ENCODE data around the gene PIK3AP1.

- TF ChIP-seq, protein P1, sequence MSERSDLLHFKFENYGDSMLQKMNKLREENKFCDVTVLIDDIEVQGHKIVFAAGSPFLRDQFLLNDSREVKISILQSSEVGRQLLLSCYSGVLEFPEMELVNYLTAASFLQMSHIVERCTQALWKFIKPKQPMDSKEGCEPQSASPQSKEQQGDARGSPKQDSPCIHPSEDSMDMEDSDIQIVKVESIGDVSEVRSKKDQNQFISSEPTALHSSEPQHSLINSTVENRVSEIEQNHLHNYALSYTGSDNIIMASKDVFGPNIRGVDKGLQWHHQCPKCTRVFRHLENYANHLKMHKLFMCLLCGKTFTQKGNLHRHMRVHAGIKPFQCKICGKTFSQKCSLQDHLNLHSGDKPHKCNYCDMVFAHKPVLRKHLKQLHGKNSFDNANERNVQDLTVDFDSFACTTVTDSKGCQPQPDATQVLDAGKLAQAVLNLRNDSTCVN (CRISPR knock-in tag; IDR thresholded peaks at IDR 0.05; ENCODE audit: borderline replicate concordance): no peak
- TF ChIP-seq, protein P2, sequence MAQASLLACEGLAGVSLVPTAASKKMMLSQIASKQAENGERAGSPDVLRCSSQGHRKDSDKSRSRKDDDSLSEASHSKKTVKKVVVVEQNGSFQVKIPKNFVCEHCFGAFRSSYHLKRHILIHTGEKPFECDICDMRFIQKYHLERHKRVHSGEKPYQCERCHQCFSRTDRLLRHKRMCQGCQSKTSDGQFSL (CRISPR knock-in tag; IDR thresholded peaks at IDR 0.05): no peak
- TF ChIP-seq NFIC (IDR thresholded peaks at IDR 0.05; ENCODE audit: low read length): no peak
- no peak for TF ChIP-seq GLI4 (CRISPR knock-in tag; IDR thresholded peaks at IDR 0.05; ENCODE audit: borderline replicate concordance)
- no peak for TF ChIP-seq ZNF780A (CRISPR knock-in tag; IDR thresholded peaks at IDR 0.05)
- no peak for TF ChIP-seq YY1 (IDR thresholded peaks at IDR 0.05; ENCODE audit: insufficient read depth, insufficient replicate concordance, low read depth, low read length)
- no peak for TF ChIP-seq ZBTB20 (CRISPR knock-in tag; IDR thresholded peaks at IDR 0.05; ENCODE audit: borderline replicate concordance, low read depth)
- TF ChIP-seq JDP2 (CRISPR knock-in tag; IDR thresholded peaks at IDR 0.05; ENCODE audit: borderline replicate concordance): no peak
Observed at GRCh38 chr10:96745950-96746349, 25.6 kb upstream of the PIK3AP1 start.
